ENCODE measurements around the gene MRPL55. TPM values are rescaled to one million over a fixed set of nuclear protein-coding genes. Genes with fewer than 3 reads are reported as not detected.

Gene MRPL55
- polyA plus RNA-seq, 3 donors: 99.8 to 277 (median 104) TPM

GRCh38 chr1:228066416-228066815 lies 42.7 kb downstream of the MRPL55 start:
- Histone ChIP-seq H3K4me3 (replicated peaks in 1 of 3; ENCODE audit: low read depth in 2 of 3, low read length in 3 of 3) (no peak overlapping the region), H3K27me3 (ENCODE audit: control insufficient read depth in 2 of 2, insufficient read depth in 2 of 2, low read length in 2 of 2) (peaks cover 7 to 29% of the 10 kb centered on the region in 2 donors), H3K4me2 (replicated peaks; ENCODE audit: extremely low read depth, low read length, poor library complexity, severe bottlenecking) (no peak overlapping the region), H4K20me1 (ENCODE audit: insufficient read depth, low read length) (no peaks in the 10 kb centered on the region), H3K9ac (ENCODE audit: insufficient read depth, low read length, poor library complexity, severe bottlenecking) (no peak overlapping the region), H2AFZ (ENCODE audit: insufficient read depth, low read depth, low read length, poor library complexity, severe bottlenecking) (no peak overlapping the region), H3K9me3 (replicated peaks in 1 of 2; ENCODE audit: control insufficient read depth in 1 of 2, insufficient read depth in 1 of 2, low read length in 2 of 2) (no peaks in the 10 kb centered on the region), H3K4me1 (ENCODE audit: control insufficient read depth in 1 of 2, insufficient read depth in 2 of 2, low read length in 2 of 2) (no peaks in the 10 kb centered on the region), H3K27ac (ENCODE audit: low read depth in 1 of 2, low read length in 2 of 2) (no peak overlapping the region), H3K36me3 (replicated peaks in 1 of 2; ENCODE audit: control insufficient read depth in 1 of 2, insufficient read depth in 2 of 2, low read length in 2 of 2) (no peaks in the 10 kb centered on the region), H3K79me2 (ENCODE audit: insufficient read depth, low read length) (no peaks in the 10 kb centered on the region)
- H3K9me3 Mint-ChIP-seq: no peaks in the 10 kb centered on the region
- no peak overlapping the region for H3K4me3 Mint-ChIP-seq
- DNase-seq: no peak
- no peak for TF ChIP-seq CTCF (IDR thresholded peaks at IDR 0.05)
- H3K4me1 Mint-ChIP-seq: no peaks in the 10 kb centered on the region
- H3K36me3 Mint-ChIP-seq: no peaks in the 10 kb centered on the region
- H3K27ac Mint-ChIP-seq: no peak overlapping the region
- H3K27me3 Mint-ChIP-seq (ENCODE audit: low read depth in 3 of 3): peaks cover 24 to 39% (median 26%) of the 10 kb centered on the region in 3 donors
- intact Hi-C loops (cut with micrococcal nuclease): no loop called here
- WGBS (ENCODE audit: insufficient coverage): 29% methylated on average over 4 of the region's 4 CpGs

GRCh38 chr1:228065543-228066347 lies 43.4 kb downstream of the MRPL55 start:
- no peak overlapping the region for H3K27ac Mint-ChIP-seq
- peaks cover 26 to 41% (median 33%) of the 10 kb centered on the region in 3 donors for H3K27me3 Mint-ChIP-seq (ENCODE audit: low read depth in 3 of 3)
- TF ChIP-seq CTCF (IDR thresholded peaks at IDR 0.05): no peak
- H3K4me1 ChIP-seq (ENCODE audit: control insufficient read depth in 1 of 2, insufficient read depth in 2 of 2, low read length in 2 of 2): peaks cover 0 to 1% of the 10 kb centered on the region in 2 donors
- DNase-seq: no peak
- intact Hi-C loops (cut with micrococcal nuclease): no loop called here
- H3K9ac ChIP-seq (ENCODE audit: insufficient read depth, low read length, poor library complexity, severe bottlenecking): no peak overlapping the region
- H4K20me1 ChIP-seq (ENCODE audit: insufficient read depth, low read length): no peaks in the 10 kb centered on the region
- no peaks in the 10 kb centered on the region for H3K79me2 ChIP-seq (ENCODE audit: insufficient read depth, low read length)
- peaks cover 8 to 36% of the 10 kb centered on the region in 2 donors for H3K27me3 ChIP-seq (ENCODE audit: control insufficient read depth in 2 of 2, insufficient read depth in 2 of 2, low read length in 2 of 2)
- 87% methylated on average over 13 of the region's 15 CpGs for WGBS (ENCODE audit: insufficient coverage)
- no peak overlapping the region for H3K27ac ChIP-seq (ENCODE audit: low read depth in 1 of 2, low read length in 2 of 2)
- H3K4me3 Mint-ChIP-seq: no peak overlapping the region
- peaks cover 3% of the 10 kb centered on the region for H3K4me1 Mint-ChIP-seq
- H3K36me3 ChIP-seq (replicated peaks in 1 of 2; ENCODE audit: control insufficient read depth in 1 of 2, insufficient read depth in 2 of 2, low read length in 2 of 2): no peaks in the 10 kb centered on the region
- H3K4me3 ChIP-seq (replicated peaks in 1 of 3; ENCODE audit: low read depth in 2 of 3, low read length in 3 of 3): no peak overlapping the region
- peaks cover 0 to under 1% of the 10 kb centered on the region in 2 donors for H3K9me3 ChIP-seq (replicated peaks in 1 of 2; ENCODE audit: control insufficient read depth in 1 of 2, insufficient read depth in 1 of 2, low read length in 2 of 2)
- H3K4me2 ChIP-seq (replicated peaks; ENCODE audit: extremely low read depth, low read length, poor library complexity, severe bottlenecking): no peak overlapping the region
- H2AFZ ChIP-seq (ENCODE audit: insufficient read depth, low read depth, low read length, poor library complexity, severe bottlenecking): no peak overlapping the region
- peaks cover 0 to 5% (median under 1%) of the 10 kb centered on the region in 7 donors for H3K9me3 Mint-ChIP-seq
- H3K36me3 Mint-ChIP-seq: peaks cover 0 to 3% of the 10 kb centered on the region in 2 donors

All from CD14-positive monocyte (primary cell).